Measurements from ENCODE around the gene UMAD1. TPM values are rescaled to one million over a fixed set of nuclear protein-coding genes. Genes with fewer than 3 reads are reported as not detected.

The UMAD1 gene
- total RNA-seq, 1 donor: 24.9 TPM

DNA sequence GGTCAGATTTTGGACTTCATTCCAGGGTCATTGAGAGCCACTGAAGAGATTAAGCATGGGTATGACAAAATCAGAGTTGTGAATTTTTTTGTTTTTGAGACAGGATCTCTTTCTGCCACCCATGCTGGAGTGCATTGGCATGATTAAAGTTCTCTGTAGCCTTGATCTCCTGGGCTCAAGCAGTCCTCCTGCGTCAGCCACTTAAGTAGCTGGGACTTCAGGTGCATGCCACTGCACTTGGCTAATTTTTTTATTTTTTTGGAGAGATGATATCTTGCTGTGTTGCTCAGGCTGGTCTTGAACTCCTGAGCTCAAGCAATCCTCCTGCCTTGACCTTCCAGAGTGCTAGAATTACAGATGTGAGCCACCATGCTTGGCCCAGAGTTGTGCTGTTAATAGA, 275.5 kb downstream of the UMAD1 start:
- DNase-seq (ENCODE audit: low read depth): no peak
- TF ChIP-seq, protein P1, sequence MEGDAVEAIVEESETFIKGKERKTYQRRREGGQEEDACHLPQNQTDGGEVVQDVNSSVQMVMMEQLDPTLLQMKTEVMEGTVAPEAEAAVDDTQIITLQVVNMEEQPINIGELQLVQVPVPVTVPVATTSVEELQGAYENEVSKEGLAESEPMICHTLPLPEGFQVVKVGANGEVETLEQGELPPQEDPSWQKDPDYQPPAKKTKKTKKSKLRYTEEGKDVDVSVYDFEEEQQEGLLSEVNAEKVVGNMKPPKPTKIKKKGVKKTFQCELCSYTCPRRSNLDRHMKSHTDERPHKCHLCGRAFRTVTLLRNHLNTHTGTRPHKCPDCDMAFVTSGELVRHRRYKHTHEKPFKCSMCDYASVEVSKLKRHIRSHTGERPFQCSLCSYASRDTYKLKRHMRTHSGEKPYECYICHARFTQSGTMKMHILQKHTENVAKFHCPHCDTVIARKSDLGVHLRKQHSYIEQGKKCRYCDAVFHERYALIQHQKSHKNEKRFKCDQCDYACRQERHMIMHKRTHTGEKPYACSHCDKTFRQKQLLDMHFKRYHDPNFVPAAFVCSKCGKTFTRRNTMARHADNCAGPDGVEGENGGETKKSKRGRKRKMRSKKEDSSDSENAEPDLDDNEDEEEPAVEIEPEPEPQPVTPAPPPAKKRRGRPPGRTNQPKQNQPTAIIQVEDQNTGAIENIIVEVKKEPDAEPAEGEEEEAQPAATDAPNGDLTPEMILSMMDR (IDR thresholded peaks at IDR 0.05; ENCODE audit: insufficient read depth, low read length): no peak
- H3K4me3 ChIP-seq (ENCODE audit: low read depth, low read length): no peak overlapping the region

DNA sequence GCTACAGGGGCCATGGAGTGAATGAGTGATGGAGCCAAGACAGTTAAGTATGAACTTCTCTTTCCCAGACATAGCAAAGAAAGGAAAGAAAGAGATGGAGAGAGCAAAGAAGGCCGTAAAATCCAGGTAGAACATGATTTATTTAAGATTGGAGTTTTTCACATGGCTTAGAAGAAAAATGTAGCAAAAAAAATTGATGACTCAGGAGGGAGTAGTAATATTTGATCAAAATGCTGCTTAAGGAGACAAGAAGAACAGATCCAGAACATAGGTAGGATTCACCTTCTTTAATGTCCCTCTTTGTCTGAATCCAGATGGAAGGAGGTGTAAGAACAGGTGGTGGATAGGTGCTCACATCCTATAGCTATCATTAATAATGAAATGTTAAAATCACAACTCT, 277.0 kb downstream of the UMAD1 start:
- TF ChIP-seq, protein P1 (IDR thresholded peaks at IDR 0.05; ENCODE audit: insufficient read depth, low read length): no peak
- H3K4me3 ChIP-seq (ENCODE audit: low read depth, low read length): no peak overlapping the region
- no peak for DNase-seq (ENCODE audit: low read depth)

DNA sequence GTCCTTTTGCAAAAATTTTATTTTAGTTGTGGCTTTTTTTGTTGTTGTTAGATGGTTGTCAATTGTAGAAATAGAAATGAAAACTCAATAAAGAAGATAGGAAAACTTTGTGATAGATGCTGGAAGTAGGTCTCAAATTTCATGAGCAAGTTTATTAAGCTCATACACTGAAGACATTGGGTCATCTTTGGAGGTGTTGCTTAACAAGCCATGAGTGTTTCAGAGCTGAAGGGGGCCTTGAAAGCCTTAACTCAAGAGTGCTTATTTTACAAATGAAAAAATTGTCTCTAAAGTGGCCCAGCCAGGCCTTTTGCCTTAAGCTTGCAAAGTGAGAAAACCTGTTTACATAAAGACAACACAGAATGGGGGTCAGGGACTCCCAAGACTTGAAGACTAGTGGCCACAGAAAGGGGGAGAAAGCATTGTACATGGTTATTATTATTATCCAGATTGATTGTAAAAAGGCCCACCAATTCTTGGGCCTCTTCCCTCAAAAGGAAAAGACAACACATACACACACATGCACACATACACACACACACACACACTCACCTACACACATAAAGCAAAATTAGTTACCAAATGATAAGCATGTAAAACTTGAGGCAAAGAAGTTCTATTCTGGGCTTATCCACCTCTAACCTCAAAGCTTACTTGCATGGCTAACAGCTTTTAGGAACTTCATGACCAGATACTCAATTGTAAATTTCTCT, 278.3 kb downstream of the UMAD1 start:
- no peak for DNase-seq (ENCODE audit: low read depth)
- TF ChIP-seq, protein P1 (IDR thresholded peaks at IDR 0.05; ENCODE audit: insufficient read depth, low read length): no peak
- H3K4me3 ChIP-seq (ENCODE audit: low read depth, low read length): no peak overlapping the region

- no peak overlapping the region for H3K4me3 ChIP-seq (ENCODE audit: low read depth, low read length)
- TF ChIP-seq, protein P1 (IDR thresholded peaks at IDR 0.05; ENCODE audit: insufficient read depth, low read length): no peak
- DNase-seq (ENCODE audit: low read depth): no peak
These were observed 278.9 kb downstream of the UMAD1 start for GRCh38 chr7:7919449-7919945.

- no peak overlapping the region for H3K4me3 ChIP-seq (ENCODE audit: low read depth, low read length)
- no peak for DNase-seq (ENCODE audit: low read depth)
- TF ChIP-seq, protein P1 (IDR thresholded peaks at IDR 0.05; ENCODE audit: insufficient read depth, low read length): no peak
These were observed 279.5 kb downstream of the UMAD1 start for GRCh38 chr7:7920056-7920455.

GRCh38 chr7:7920481-7920880, 279.9 kb downstream of the UMAD1 start:
- TF ChIP-seq, protein P1 (IDR thresholded peaks at IDR 0.05; ENCODE audit: insufficient read depth, low read length): no peak
- DNase-seq (ENCODE audit: low read depth): no peak
- H3K4me3 ChIP-seq (ENCODE audit: low read depth, low read length): no peak overlapping the region

DNA sequence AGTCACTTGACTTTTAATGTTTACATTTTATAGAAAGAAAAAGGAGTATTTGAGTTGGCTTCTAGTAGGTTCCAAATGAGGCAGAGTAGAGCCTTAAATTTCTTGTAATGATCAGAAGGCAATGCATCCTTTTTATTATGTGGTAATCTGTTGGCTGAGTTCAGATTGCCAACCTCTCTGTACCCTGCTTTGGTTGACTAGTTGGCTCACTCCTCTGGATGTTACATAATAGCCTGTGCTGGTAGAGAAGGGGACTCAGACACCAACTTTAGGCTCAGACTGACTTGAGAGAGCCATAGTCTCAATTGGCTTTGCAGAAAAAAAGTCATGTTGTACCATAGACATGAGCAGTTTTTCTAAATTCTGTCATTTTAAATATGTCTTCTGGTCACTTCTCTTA, 281.3 kb downstream of the UMAD1 start:
- no peak overlapping the region for H3K4me3 ChIP-seq (ENCODE audit: low read depth, low read length)
- DNase-seq (ENCODE audit: low read depth): no peak
- TF ChIP-seq, protein P1 (IDR thresholded peaks at IDR 0.05; ENCODE audit: insufficient read depth, low read length): no peak
